ENCODE results near the gene LY6G5C.

LY6G5C gene

DNA sequence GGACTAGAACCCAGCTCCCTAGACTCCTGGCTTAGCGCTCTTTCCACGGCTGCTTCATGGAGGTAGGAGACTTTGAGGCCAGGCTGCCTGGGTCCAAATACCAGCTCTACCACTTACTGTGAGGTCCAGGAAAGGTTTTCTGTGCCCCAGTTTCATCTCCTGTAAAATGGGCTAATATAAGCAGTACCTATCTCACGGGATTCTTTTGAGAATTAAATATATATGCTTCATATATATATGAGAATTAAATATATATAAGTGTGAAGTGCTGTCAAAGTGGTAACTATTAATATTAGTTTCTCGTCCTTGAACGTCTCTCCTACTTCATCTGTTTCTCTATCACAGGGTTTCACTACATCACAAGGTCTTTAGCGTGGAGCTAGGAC, 10.2 kb upstream of the LY6G5C start:
- DNase-seq: no peak

GRCh38 chr6:31690231-31691077, 9.6 kb upstream of the LY6G5C start:
- no peak for DNase-seq

- DNase-seq: peak; percentile 19
Observed at GRCh38 chr6:31689249-31690110, 8.6 kb upstream of the LY6G5C start.

- no peak for DNase-seq
Observed at GRCh38 chr6:31687860-31688693, 7.2 kb upstream of the LY6G5C start.

- DNase-seq: no peak
Observed at GRCh38 chr6:31687321-31687720, 6.5 kb upstream of the LY6G5C start.

GRCh38 chr6:31686483-31686882, 5.6 kb upstream of the LY6G5C start:
- no peak for DNase-seq

GRCh38 chr6:31683591-31683990, 2.7 kb upstream of the LY6G5C start:
- no peak for DNase-seq

DNA sequence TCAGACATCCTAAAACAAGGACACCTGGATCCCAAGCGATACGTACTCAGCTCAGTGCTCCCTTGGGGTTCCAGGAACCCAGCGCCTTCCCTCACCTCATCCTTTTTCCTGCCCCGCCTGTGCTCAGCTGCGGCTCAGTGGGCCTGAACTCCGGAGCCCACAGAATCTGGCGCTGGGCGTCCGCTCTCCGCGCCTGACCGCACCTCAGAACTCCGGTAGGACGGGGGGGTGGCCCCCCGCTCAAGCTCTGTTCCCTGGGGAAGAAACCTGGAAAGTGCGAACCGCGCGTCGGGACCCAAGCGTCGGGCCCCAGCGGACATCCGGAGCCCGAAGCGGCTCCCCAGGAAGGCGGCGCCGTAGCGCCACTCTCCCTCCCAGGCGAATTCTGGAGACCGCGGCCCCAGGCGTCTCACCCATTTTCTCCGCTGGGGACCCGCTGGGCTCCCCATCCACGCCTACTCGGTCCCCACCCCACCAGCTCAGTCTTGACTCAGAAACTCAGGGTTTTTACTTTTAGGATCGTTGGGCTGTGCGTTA, 336 bp upstream of the LY6G5C start:
- DNase-seq: peak; percentile 67

DNA sequence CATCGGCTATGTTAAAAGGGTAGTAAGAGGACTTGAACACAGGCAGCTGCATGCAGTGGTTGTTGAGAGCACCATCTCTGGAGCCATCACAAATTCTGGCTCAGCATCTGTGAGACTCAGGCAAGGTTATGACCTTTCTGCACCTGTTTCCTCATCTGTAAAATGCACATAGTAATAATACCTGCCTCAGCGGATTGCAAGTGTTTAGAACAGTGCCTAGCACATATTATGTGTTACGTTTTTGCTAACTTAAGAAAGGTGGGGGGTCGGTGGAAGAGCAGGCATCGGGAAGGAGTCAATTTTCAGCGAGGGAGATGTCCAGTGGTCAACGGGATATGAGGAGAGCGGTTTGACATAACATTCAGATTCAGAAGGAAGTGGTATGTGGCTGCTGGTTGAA, 2.9 kb downstream of the LY6G5C start:
- no peak for DNase-seq

DNA sequence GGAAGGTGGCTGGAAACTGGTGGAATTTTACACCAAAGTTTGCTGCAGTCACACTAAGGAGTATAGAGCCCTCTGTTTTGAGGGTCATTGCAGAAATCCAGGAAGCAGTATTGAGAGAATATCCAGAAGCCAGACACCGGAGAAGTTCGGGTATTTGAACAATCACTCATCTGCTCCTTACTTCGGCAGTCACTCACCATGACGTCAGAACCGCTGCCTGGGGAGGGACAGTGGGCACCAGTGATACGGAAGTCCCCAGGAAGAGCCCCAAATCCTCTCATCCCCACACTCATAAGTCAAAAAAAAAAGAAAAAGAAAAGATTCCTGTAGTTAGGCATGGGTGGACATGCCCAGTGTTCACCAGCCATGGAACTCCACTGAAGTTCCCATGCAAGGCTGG, 4.0 kb downstream of the LY6G5C start:
- no peak for DNase-seq

- DNase-seq: no peak
Observed at GRCh38 chr6:31676322-31676903, 4.5 kb downstream of the LY6G5C start.

DNA sequence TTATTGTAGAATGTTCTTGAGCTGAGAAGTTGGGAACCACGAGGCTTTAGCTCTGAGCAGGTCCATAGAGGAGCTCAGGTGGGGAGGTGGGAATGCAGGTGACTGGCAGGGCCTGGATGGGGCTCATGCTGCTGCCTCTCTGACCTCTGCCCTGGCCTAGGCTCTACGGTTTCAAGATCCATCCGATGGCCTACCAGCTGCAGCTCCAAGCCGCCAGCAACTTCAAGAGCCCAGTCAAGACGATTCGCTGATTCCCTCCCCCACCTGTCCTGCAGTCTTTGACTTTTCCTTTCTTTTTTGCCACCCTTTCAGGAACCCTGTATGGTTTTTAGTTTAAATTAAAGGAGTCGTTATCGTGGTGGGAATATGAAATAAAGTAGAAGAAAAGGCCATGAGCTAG, 11.2 kb downstream of the LY6G5C start, which contains the start of gene LY6G5B:
LY6G5B (plus strand) TSS at position 301 of the 400 bp plus-strand sequence. CDS start 975 bp downstream, outside the sequence.
- no peak for DNase-seq

DNA sequence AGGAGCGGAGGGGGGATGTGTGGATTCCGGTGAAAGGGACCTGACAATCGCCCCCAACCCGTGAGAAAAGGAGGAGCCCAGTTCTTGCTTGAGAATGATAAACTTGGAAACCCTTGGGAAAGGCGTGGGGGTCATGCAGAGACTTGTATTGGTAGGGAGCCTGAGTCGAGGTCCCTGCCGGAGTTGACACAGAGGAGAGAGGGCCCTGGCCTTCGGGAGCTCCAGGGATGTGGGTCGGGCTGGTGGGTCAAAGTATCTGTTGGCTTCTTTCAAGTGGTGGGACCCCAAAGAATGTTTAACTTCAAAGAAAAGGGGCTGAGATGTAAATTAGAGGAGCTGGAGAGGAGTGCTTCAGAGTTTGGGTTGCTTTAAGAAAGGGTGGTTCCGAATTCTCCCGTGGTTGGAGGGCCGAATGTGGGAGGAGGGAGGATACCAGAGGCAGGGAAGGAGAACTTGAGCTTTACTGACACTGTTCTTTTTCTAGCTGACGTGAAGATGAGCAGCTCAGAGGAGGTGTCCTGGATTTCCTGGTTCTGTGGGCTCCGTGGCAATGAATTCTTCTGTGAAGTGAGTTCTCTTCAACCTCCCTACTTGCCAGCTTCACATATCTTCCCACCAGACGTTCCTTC, 14.4 kb downstream of the LY6G5C start:
- no peak for DNase-seq

DNA sequence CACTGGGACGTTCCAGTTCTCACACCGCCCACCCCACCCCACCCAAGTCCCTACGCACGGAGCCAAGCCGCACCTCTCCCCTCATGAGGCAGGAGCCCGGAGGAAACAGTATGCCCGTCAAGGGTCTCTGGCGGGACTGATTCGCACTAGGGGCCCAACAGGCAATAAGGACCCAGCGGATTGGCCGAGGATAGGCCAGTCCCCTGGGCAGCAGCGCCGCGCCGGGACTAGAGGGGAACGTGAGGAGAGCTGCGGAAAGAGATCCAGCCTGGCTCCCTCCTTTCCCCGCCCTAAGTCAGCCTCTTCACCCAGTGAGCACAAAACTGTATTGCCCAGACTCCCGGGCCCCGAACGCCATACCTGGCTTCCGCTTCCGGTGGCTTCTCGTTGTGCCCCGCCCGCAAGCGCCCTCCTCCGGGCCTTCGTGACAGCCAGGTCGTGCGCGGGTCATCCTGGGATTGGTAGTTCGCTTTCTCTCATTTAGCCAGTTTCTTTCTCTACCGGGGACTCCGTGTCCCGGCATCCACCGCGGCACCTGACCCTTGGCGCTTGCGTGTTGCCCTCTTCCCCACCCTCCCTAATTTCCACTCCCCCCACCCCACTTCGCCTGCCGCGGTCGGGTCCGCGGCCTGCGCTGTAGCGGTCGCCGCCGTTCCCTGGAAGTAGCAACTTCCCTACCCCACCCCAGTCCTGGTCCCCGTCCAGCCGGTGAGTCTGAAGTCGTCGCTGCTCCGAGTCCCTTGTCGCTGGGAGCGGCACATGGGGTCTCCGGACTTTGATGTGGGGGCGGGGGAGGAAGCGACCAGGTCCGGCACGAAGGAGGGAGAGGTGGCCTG, 15.1 kb downstream of the LY6G5C start, which contains the start of gene CSNK2B:
CSNK2B (plus strand) TSS at position 580 of the 836 bp plus-strand sequence. CDS start 752 bp downstream, outside the sequence.
- DNase-seq: peak; percentile 98

- DNase-seq: peak; percentile 93
Observed at GRCh38 chr6:31664790-31665500, 15.9 kb downstream of the LY6G5C start, which contains the start of gene GPANK1. Gene GPANK1, minus strand, starts transcription at chr6:31664997. Its CDS starts 519 bp downstream, at chr6:31664478.

- no peak for DNase-seq
Observed at GRCh38 chr6:31663961-31664789, 16.7 kb downstream of the LY6G5C start.

DNA sequence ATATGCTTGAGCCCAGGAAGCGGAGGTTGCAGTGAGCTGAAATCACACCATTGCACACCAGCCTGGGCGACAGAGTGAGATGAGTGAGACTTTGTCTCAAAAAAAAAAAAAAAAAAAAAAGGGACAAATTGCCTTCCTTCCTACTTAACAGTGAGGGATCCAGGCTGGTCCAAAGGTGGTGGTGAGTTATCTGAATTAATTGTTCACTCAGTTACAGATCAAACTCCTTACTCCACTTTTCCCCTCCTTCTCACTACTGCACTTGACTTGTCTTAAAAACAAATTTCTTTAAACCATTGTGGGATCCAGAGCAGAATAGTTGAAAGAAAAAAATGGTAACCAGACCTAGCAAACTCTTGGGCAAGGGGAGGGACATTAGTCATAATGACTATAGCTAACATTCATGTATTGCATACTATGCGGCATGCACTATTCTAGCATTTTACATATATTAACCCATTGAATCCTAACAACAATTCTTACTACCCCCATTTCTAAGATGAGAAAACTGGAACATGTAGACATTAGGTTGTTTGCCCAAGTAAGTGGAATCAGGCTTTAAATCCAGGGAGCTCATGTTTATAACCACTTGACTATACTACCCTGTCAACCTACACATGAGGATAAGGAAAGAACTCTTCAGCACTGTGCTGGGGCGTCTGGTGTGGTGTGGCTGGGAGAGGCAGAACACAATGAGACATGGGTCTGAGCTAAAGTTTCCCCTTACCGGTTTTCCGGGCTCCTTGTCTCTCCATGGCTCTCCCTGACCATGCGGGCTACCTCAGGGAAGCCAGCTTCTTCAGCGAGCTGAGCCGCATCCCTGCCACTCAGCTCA, 17.5 kb downstream of the LY6G5C start:
- no peak for DNase-seq

Data from CD4-positive, alpha-beta T cell treated with Interleukin-17A for 4 hours (primary cell).